ENCODE data around the gene CHAF1B. TPM values are rescaled to one million over a fixed set of nuclear protein-coding genes. Genes with fewer than 3 reads are reported as not detected.

CHAF1B gene
- total and polyA plus RNA-seq, 2 of the 8 experiments (the other 6 are each of a cell fraction or from before 2014, with no cell fraction given), result 11.8 to 23.1 TPM

DNA sequence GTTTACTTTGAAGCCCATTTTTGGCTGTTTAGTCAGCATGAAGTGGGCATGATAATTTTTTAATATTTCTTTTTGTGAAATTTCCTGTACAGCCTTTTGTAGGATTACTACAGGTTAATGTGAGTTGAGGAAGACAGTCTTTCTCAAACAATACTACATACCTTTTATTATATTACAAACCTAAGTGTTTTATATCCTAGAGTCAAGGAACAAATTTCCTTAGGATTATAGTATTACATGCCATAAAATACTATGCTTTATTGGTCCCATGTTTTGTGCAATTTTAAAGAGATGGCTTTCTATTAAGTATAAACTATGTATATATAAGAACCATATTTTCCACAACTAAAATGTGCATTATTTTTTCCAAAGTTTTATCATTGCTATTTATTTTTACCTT, 9.2 kb upstream of the CHAF1B start (continued):
- TF ChIP-seq, protein P1, sequence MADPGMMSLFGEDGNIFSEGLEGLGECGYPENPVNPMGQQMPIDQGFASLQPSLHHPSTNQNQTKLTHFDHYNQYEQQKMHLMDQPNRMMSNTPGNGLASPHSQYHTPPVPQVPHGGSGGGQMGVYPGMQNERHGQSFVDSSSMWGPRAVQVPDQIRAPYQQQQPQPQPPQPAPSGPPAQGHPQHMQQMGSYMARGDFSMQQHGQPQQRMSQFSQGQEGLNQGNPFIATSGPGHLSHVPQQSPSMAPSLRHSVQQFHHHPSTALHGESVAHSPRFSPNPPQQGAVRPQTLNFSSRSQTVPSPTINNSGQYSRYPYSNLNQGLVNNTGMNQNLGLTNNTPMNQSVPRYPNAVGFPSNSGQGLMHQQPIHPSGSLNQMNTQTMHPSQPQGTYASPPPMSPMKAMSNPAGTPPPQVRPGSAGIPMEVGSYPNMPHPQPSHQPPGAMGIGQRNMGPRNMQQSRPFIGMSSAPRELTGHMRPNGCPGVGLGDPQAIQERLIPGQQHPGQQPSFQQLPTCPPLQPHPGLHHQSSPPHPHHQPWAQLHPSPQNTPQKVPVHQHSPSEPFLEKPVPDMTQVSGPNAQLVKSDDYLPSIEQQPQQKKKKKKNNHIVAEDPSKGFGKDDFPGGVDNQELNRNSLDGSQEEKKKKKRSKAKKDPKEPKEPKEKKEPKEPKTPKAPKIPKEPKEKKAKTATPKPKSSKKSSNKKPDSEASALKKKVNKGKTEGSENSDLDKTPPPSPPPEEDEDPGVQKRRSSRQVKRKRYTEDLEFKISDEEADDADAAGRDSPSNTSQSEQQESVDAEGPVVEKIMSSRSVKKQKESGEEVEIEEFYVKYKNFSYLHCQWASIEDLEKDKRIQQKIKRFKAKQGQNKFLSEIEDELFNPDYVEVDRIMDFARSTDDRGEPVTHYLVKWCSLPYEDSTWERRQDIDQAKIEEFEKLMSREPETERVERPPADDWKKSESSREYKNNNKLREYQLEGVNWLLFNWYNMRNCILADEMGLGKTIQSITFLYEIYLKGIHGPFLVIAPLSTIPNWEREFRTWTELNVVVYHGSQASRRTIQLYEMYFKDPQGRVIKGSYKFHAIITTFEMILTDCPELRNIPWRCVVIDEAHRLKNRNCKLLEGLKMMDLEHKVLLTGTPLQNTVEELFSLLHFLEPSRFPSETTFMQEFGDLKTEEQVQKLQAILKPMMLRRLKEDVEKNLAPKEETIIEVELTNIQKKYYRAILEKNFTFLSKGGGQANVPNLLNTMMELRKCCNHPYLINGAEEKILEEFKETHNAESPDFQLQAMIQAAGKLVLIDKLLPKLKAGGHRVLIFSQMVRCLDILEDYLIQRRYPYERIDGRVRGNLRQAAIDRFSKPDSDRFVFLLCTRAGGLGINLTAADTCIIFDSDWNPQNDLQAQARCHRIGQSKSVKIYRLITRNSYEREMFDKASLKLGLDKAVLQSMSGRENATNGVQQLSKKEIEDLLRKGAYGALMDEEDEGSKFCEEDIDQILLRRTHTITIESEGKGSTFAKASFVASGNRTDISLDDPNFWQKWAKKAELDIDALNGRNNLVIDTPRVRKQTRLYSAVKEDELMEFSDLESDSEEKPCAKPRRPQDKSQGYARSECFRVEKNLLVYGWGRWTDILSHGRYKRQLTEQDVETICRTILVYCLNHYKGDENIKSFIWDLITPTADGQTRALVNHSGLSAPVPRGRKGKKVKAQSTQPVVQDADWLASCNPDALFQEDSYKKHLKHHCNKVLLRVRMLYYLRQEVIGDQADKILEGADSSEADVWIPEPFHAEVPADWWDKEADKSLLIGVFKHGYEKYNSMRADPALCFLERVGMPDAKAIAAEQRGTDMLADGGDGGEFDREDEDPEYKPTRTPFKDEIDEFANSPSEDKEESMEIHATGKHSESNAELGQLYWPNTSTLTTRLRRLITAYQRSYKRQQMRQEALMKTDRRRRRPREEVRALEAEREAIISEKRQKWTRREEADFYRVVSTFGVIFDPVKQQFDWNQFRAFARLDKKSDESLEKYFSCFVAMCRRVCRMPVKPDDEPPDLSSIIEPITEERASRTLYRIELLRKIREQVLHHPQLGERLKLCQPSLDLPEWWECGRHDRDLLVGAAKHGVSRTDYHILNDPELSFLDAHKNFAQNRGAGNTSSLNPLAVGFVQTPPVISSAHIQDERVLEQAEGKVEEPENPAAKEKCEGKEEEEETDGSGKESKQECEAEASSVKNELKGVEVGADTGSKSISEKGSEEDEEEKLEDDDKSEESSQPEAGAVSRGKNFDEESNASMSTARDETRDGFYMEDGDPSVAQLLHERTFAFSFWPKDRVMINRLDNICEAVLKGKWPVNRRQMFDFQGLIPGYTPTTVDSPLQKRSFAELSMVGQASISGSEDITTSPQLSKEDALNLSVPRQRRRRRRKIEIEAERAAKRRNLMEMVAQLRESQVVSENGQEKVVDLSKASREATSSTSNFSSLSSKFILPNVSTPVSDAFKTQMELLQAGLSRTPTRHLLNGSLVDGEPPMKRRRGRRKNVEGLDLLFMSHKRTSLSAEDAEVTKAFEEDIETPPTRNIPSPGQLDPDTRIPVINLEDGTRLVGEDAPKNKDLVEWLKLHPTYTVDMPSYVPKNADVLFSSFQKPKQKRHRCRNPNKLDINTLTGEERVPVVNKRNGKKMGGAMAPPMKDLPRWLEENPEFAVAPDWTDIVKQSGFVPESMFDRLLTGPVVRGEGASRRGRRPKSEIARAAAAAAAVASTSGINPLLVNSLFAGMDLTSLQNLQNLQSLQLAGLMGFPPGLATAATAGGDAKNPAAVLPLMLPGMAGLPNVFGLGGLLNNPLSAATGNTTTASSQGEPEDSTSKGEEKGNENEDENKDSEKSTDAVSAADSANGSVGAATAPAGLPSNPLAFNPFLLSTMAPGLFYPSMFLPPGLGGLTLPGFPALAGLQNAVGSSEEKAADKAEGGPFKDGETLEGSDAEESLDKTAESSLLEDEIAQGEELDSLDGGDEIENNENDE (IDR thresholded peaks at IDR 0.05; ENCODE audit: insufficient replicate concordance, low read length), result no peak
- no peak for TF ChIP-seq HDAC6 (IDR thresholded peaks at IDR 0.05; ENCODE audit: low read depth, low read length)

Data from H1 (cell line).